CD14-positive monocyte (primary cell): Measurements from ENCODE around the gene SATB2. TPM values are rescaled to one million over a fixed set of nuclear protein-coding genes. Genes with fewer than 3 reads are reported as not detected.

ENCODE experiments used
- DNase-seq, 3 donors: peaks; one replicate each; pipeline ENCODE4 v3.0.0-alpha.2; 2011 to 2022
- H2AFZ ChIP-seq: 2 replicates; pipeline ENCODE4 v1.6.0; 2012; ENCODE audit warnings: mild to moderate bottlenecking, low read depth, low read length, inconsistent platforms; ENCODE audit not compliant: insufficient read depth, poor library complexity, severe bottlenecking
- H3K27ac ChIP-seq, 2 donors: 1 replicate in 1 of 2; 2 replicates in 1 of 2; pipeline ENCODE4 v1.5.1; 2012 to 2013; ENCODE audit warnings: low read length in 2 of 2, control low read depth in 1 of 2, inconsistent platforms in 1 of 2, low read depth in 1 of 2, mild to moderate bottlenecking in 1 of 2
- H3K27me3 ChIP-seq, 2 donors: one replicate each; pipeline versions ENCODE4 v1.6.0 to v1.6.1; 2011 to 2013; ENCODE audit warnings: low read length in 2 of 2; ENCODE audit not compliant: control insufficient read depth in 2 of 2, insufficient read depth in 2 of 2
- H3K36me3 ChIP-seq, 2 donors: replicated peaks in 1 of 2; 1 replicate in 1 of 2; 2 replicates in 1 of 2; pipeline versions ENCODE4 v1.5.1 to v1.6.1; 2012 to 2013; ENCODE audit warnings: low read length in 2 of 2, control low read depth in 1 of 2, inconsistent platforms in 1 of 2, mild to moderate bottlenecking in 1 of 2; ENCODE audit not compliant: insufficient read depth in 2 of 2, control insufficient read depth in 1 of 2
- H3K4me1 ChIP-seq, 2 donors: 1 replicate in 1 of 2; 2 replicates in 1 of 2; pipeline versions ENCODE4 v1.5.1 to v1.6.1; 2012 to 2013; ENCODE audit warnings: low read length in 2 of 2, control low read depth in 1 of 2, inconsistent platforms in 1 of 2, mild to moderate bottlenecking in 1 of 2, moderate library complexity in 1 of 2; ENCODE audit not compliant: insufficient read depth in 2 of 2, control insufficient read depth in 1 of 2
- H3K4me2 ChIP-seq: replicated peaks from 2 replicates; pipeline ENCODE3; 2012; ENCODE audit warnings: low read length, moderate library complexity, mild to moderate bottlenecking; ENCODE audit not compliant: poor library complexity, severe bottlenecking; ENCODE audit errors: extremely low read depth
- H3K4me3 ChIP-seq, 3 experiments: fragments of 200-600 bp in 1 of 3; sonication (generic) in 1 of 3; replicated peaks in 1 of 3; 1 replicate in 2 of 3; 2 replicates in 1 of 3; pipeline ENCODE4 v1.5.1; 2011 to 2013; ENCODE audit warnings: low read length in 3 of 3, mild to moderate bottlenecking in 3 of 3, control low read depth in 2 of 3, low read depth in 2 of 3, inconsistent platforms in 1 of 3, moderate library complexity in 1 of 3
- H3K79me2 ChIP-seq: 2 replicates; pipeline ENCODE4 v1.6.0; 2012; ENCODE audit warnings: mild to moderate bottlenecking, control low read depth, inconsistent platforms, low read length, moderate library complexity; ENCODE audit not compliant: insufficient read depth
- H3K9ac ChIP-seq: 2 replicates; pipeline ENCODE4 v1.6.0; 2017; ENCODE audit warnings: low read length, mild to moderate bottlenecking; ENCODE audit not compliant: insufficient read depth, poor library complexity, severe bottlenecking
- H3K9me3 ChIP-seq, 2 donors: replicated peaks in 1 of 2; 1 replicate in 1 of 2; 2 replicates in 1 of 2; pipeline versions ENCODE4 v1.5.1 to v1.6.1; 2012 to 2013; ENCODE audit warnings: low read length in 2 of 2, control low read depth in 1 of 2; ENCODE audit not compliant: control insufficient read depth in 1 of 2, insufficient read depth in 1 of 2
- H4K20me1 ChIP-seq: 2 replicates; pipeline ENCODE4 v1.6.0; 2012; ENCODE audit warnings: mild to moderate bottlenecking, low read length, control low read depth, moderate library complexity; ENCODE audit not compliant: insufficient read depth
- H3K27ac Mint-ChIP-seq, 7 donors: one replicate each; pipeline ENCODE4 v1.8.0; 2020; ENCODE audit warnings: mild to moderate bottlenecking in 7 of 7, mixed read lengths in 7 of 7, moderate library complexity in 6 of 7, inconsistent platforms in 2 of 7
- H3K27me3 Mint-ChIP-seq, 3 donors: one replicate each; pipeline ENCODE4 v1.8.0; 2021 to 2022; ENCODE audit warnings: low read depth in 3 of 3, mild to moderate bottlenecking in 3 of 3, mixed read lengths in 3 of 3, moderate library complexity in 3 of 3, inconsistent platforms in 1 of 3
- H3K36me3 Mint-ChIP-seq, 2 donors: one replicate each; pipeline ENCODE4 v1.8.0; 2020; ENCODE audit warnings: mixed read lengths in 2 of 2, inconsistent platforms in 1 of 2, mild to moderate bottlenecking in 1 of 2
- H3K4me1 Mint-ChIP-seq: one replicate; pipeline ENCODE4 v1.8.0; 2020; ENCODE audit warnings: mild to moderate bottlenecking, mixed read lengths
- H3K4me3 Mint-ChIP-seq, 2 donors: one replicate each; pipeline ENCODE4 v1.8.0; 2020; ENCODE audit warnings: mild to moderate bottlenecking in 2 of 2, mixed read lengths in 2 of 2, moderate library complexity in 1 of 2
- H3K9me3 Mint-ChIP-seq, 7 donors: one replicate each; pipeline ENCODE4 v1.8.0; 2020 to 2022; ENCODE audit warnings: mixed read lengths in 7 of 7, mild to moderate bottlenecking in 6 of 7, moderate library complexity in 6 of 7, inconsistent platforms in 2 of 7
- CTCF ChIP-seq: fragments of 200-600 bp; IDR thresholded peaks from one replicate; pipeline ENCODE4 v1.8.0; 2022; ENCODE audit warnings: antibody characterized with exemption, mild to moderate bottlenecking
- WGBS: methylation state at CpG from one replicate; pipeline ENCODE4 v1.1.5; 2013; ENCODE audit warnings: missing lambda C conversion rate; ENCODE audit not compliant: insufficient coverage; 5-methylcytosine and 5-hydroxymethylcytosine counted together
- intact Hi-C, 2 donors: fragments of 100-400 bp; cut with micrococcal nuclease; formaldehyde crosslinking; loops; one replicate each; pipeline versions ENCODE4 v1.15.0 to v1.15.1; 2023
- polyA plus RNA-seq, 3 donors: library from polyadenylated mRNA; depleted of rRNA in 1 of 3; unstranded in 2 of 3; stranded (reverse) in 1 of 3; fragments of 300-500 nt in 2 of 3; fragments of >200 nt in 1 of 3; fragmentation: Illumina TruSeq in 2 of 3; gene quantifications; 1 replicate in 2 of 3; 2 replicates in 1 of 3; pipeline ENCODE4 v1.2.3, GENCODE V29; 2012 to 2021

The SATB2 gene
- polyA plus RNA-seq, 3 donors = 0.13 to 0.69 (median 0.14) TPM

GRCh38 chr2:199477277-199477834 is 19.6 kb upstream of the SATB2 start:
- H3K4me3 ChIP-seq = no peak overlapping the region
- intact Hi-C loops = no loop called here
- H2AFZ ChIP-seq = no peak overlapping the region
- H3K9me3 Mint-ChIP-seq = peaks cover 0 to 2% (median 0%) of the 10 kb centered on the region in 7 donors
- no peaks in the 10 kb centered on the region for H3K4me1 Mint-ChIP-seq
- TF ChIP-seq CTCF = no peak
- no peak overlapping the region for H3K27ac Mint-ChIP-seq
- no peak overlapping the region for H3K4me2 ChIP-seq
- peaks cover 42 to 74% (median 51%) of the 10 kb centered on the region in 3 donors for H3K27me3 Mint-ChIP-seq
- no peaks in the 10 kb centered on the region for H3K4me1 ChIP-seq
- no peaks in the 10 kb centered on the region for H3K79me2 ChIP-seq
- H3K9me3 ChIP-seq = no peaks in the 10 kb centered on the region
- no peak overlapping the region for H3K9ac ChIP-seq
- H3K27me3 ChIP-seq = peaks cover 34 to 47% of the 10 kb centered on the region in 2 donors
- peak overlapping the region in 1 of 2 donors; percentile 48 for H3K4me3 Mint-ChIP-seq
- H4K20me1 ChIP-seq = no peaks in the 10 kb centered on the region
- no peaks in the 10 kb centered on the region for H3K36me3 Mint-ChIP-seq
- no peaks in the 10 kb centered on the region for H3K36me3 ChIP-seq
- WGBS = 100% methylated on average over 1 of the region's 2 CpGs
- no peak for DNase-seq
- H3K27ac ChIP-seq = no peak overlapping the region

GRCh38 chr2:199471443-199472057 is 13.8 kb upstream of the SATB2 start:
- H3K4me3 ChIP-seq = no peak overlapping the region
- H3K79me2 ChIP-seq = no peaks in the 10 kb centered on the region
- no peak overlapping the region for H2AFZ ChIP-seq
- intact Hi-C loops = no loop called here
- H3K9me3 ChIP-seq = peaks cover 16 to 40% of the 10 kb centered on the region in 2 donors
- H3K9ac ChIP-seq = no peak overlapping the region
- Mint-ChIP-seq H3K9me3 (peaks cover 7 to 44% (median 30%) of the 10 kb centered on the region in 7 donors), H3K4me3 (peak overlapping the region in 1 of 2 donors; percentile 82), H3K36me3 (peaks cover 5 to 17% of the 10 kb centered on the region in 2 donors), H3K27ac (no peak overlapping the region), H3K27me3 (peaks cover 89 to 98% (median 94%) of the 10 kb centered on the region in 3 donors), H3K4me1 (peaks cover 43% of the 10 kb centered on the region)
- WGBS = 2% methylated on average over 24 of the region's 35 CpGs
- H3K27ac ChIP-seq = no peak overlapping the region
- TF ChIP-seq CTCF = peak; percentile 64
- no peaks in the 10 kb centered on the region for H4K20me1 ChIP-seq
- H3K4me2 ChIP-seq = peak overlapping the region; percentile 33
- H3K36me3 ChIP-seq = no peaks in the 10 kb centered on the region
- DNase-seq = peak in 2 of 3 donors; percentile 33 to 46
- H3K4me1 ChIP-seq = peaks cover 16 to 23% of the 10 kb centered on the region in 2 donors
- H3K27me3 ChIP-seq = peaks cover 77 to 93% of the 10 kb centered on the region in 2 donors
